Posterior cingulate gyrus (tissue), 11 donors: ENCODE data around the gene OR2G3.
A peak's percentile ranks its signal among the peaks of the same experiment; 100 is the strongest.

Experiments
- DNase-seq, 10 donors: peaks; one replicate each; pipeline versions ENCODE4 v3.0.0 to v3.0.0-alpha.2; 2020 to 2021; ENCODE audit warnings: mixed read lengths in 3 of 10
- intact Hi-C: fragments of 100-400 bp; cut with DNase I; formaldehyde crosslinking; loops from one replicate; pipeline ENCODE4 v1.15.1; 2023

Gene OR2G3

DNA sequence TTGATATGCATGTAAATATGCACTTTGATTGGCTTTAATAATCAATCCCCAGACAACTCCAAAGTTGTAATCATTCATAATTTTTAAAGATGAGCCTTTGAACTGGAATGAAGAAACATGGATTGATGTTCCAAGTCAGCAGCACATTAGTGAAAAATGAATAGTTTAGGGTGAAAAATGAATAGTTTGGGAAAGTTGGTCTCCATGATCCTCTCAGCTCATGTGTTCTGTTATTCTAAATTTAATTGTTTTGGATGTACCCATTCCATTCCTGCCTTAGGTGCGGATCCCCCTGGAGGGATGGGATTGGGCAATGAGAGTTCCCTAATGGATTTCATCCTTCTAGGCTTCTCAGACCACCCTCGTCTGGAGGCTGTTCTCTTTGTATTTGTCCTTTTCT, at the start of gene OR2G3:
Gene OR2G3, plus strand, starts transcription at position 301 of the 400 bp plus-strand sequence. Its CDS starts 0 bp downstream, at position 301.
- DNase-seq = no peak
- intact Hi-C loops = no loop called here

DNA sequence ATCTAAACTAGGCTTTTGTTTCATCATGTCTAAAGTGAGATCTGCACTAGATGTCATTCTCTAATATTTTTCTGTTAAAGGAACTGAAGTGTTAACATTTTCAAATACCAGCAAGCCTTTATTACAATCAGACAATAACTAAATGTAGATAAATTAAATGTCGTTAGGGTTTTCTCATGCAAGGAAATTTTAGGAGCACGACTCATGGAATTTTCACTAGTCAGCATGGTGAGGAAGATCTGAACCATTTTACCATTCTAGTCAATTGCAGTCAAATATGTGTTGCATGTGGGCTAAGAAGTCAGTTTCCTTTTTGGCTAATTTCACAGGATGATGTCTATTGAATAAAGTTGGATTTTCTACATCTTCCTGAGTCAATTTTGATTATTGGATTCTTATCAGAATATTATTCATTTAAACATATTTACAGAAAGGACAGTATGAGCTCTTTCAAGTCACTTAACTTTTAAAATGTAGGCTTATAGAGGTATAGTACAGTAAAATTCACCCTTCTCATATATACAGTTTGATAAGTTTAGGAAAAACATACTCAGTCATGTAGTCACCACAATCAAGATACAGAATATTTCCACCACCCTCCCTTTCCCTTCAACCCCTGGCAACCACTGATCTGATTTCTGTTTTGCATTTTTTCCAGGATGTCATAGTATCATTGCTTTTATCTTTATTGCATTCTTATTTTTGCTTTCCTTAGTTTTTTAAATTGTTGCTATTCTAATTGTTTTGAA, 47.3 kb upstream of the OR2G3 start:
- intact Hi-C loops = no loop called here
- DNase-seq = no peak

DNA sequence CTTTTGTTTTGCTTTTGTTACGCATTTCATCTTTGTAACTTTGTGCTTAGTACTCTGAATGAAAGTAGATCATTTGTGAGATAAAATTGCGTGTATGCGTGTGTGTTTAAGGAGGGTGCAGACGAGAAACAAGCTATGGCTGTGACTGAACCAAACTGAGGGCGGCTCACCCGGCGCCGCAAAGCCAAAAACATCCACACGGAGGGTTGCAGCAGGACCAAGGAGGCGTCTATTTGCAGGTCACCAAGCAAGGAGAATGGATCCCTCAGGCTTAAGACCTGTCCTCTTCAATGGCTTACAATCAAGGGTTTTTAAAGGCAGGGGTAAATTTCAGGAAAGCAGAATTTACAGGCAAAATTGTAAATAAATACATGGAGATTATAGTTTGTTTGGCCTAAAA, 43.7 kb upstream of the OR2G3 start:
- DNase-seq = no peak
- intact Hi-C loops = no loop called here

DNA sequence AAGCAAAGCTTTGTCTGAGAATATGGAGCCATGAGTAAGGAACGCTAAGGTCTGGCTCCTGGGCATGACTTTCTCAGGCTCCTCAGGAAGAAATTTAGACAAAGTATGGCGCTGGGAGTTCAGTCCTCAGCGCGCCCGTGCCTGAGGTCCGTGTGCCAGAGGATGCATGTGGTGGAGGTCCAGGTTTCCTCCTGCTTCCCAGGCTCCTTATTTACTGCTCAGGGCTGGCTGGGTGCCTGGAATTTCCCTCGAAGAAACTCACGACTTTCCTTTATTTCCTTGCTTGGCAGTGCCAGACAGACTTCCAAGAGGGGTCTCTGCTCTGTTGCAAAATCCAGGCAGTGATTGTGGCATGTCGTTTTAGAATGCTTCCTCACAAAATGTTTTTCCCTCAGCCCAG, 43.2 kb upstream of the OR2G3 start:
- no peak for DNase-seq
- intact Hi-C loops = no loop called here

DNA sequence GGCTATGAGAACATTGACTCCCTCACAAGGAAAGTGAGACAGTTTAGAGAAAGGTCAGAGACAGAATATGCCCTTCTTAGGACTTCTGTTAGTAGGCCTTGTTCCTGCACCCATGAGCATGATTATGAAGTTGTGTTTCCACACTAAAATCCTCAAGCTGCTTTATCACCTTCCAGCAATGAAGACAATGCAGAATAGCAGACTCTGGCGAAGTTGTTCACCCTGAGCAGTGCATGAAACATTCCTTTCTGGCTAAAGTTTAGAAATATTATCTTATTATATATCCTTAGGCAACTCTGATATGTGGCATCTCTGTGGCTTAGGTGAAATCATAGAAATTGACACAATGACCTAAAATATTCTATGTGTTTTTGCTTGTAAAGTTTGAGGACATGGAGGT, 31.1 kb upstream of the OR2G3 start:
- DNase-seq = no peak
- intact Hi-C loops = loop anchor here (10.0 kb wide), 1 partner anchor 199 kb away; no protein-coding TSS in a partner anchor

DNA sequence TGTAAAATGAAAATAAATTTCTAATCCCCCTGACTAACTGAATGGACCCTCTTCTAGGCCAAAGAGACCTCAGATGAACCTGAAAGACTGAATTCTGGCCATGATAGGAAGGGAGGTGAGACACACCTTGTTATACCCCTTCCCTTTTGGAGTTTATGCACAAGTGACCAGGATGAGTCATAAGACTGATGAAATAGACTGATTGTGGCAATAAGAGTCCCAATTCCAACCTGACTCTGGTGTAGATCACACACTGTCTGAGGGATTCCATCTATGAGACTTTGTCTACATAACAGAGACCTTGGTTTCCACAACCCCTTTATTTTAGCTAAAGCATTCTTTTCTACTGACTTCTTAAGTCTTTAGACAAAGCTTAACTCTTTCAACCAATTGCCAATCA, 30.7 kb upstream of the OR2G3 start:
- DNase-seq = no peak
- intact Hi-C loops = loop anchor here (10.0 kb wide), 1 partner anchor 200 kb away; no protein-coding TSS in a partner anchor

DNA sequence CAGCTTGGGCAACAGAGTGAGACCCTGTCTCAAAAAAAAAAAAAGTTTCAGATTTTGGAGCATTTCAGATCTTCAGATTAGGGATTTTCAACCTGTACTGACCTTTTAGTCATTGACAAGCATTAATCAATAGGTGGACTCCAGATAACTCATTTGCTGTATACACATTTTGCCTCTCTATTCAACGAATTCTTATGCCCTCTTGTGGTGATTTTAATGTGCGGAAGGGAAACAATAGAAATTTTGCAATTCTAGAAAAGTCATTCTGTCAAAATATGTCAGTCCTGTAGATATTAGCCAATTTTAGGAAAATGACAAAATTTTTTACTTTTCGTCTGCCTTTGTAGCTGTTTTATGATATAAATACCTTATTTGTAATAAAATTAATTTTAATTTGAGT, 28.9 kb upstream of the OR2G3 start:
- DNase-seq = no peak
- intact Hi-C loops = loop anchor here (10.0 kb wide), 1 partner anchor 202 kb away; no protein-coding TSS in a partner anchor

DNA sequence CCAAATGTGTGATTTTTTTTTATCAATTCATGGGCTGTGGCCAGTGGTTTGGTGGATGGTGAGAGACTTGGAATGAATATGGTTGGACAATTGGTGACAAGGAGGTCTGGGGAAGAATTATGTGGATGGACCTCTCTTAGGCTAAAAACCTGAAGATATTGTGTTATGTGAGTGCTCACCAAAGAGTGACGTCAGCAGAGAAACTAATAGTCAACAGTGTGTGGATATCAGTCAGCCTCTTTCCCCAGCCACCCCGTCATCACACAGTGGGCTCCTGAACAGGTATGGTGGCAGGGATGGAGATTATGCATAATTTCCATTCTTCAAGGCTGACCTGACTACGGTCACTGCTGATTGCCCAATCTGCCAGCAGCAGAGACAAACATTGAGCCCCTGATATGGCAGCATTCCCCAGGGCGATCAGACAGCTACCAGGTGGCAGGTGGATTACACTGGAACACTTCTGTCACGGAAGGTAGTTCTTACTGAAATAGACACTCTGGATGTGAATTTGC, 26.4 kb upstream of the OR2G3 start:
- intact Hi-C loops = loop anchor here (10.0 kb wide), 1 partner anchor 204 kb away; no protein-coding TSS in a partner anchor

DNA sequence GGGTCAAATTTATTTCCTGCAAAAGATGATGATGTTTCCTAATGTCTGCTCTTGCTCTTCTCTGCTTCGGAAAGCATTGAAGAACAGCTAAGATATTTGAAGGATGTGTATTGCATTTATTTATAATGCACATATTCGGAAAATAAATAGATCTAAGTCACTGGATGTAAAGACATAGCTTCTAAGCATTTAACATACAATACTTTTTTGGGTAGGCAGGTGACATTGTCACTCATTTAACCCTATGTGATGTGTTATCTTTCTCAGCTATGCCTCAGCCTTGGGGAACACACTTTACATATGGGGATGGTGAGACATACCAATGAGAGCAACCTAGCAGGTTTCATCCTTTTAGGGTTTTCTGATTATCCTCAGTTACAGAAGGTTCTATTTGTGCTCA, 17.3 kb upstream of the OR2G3 start, which contains the start of gene OR2G2:
Gene OR2G2, plus strand, starts transcription at position 301 of the 400 bp plus-strand sequence. Its CDS starts 0 bp downstream, at position 301.
- intact Hi-C loops = no loop called here
- DNase-seq = no peak

More for the DNA sequence above, 26.4 kb upstream of the OR2G3 start:
- no peak for DNase-seq

DNA sequence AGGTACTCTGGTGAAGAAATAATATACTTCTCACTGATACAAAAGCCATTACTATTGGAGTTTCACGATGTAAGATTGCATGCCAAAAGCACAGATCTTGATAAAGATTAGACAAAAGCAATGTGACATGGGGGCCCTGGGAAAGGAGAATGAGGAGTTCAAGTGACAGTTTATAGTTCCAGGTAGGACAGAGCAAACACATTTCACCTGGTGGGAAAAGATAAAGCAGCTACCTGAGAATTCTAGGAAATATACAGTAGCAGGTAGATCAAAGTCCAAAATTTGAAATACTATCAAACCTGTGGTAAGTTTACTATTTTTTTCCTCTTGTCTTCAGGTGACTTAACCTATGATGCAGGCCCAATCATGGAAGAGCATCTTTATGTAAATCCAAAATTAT, 8.0 kb downstream of the OR2G3 start:
- DNase-seq = no peak
- intact Hi-C loops = no loop called here

DNA sequence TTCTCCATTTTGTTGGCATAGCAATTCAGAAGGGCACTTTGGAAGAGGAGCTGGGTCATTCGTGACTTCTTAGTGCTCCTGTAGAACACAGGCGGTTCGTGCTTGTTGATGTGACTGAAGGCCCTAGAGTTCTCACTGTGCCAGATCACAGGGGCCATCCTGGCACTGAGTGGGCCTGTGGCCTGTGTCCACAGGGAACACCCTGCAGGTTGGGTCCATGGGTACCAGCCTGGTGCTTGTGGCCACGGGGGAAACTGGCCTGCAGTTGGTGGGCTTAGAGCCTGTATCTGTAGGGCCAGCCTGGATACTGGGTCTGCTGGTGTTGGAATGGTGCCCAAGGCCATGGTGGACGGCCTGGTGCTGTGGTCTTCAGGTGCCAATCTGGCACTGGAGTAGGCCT, 9.2 kb downstream of the OR2G3 start:
- DNase-seq = no peak
- intact Hi-C loops = no loop called here

DNA sequence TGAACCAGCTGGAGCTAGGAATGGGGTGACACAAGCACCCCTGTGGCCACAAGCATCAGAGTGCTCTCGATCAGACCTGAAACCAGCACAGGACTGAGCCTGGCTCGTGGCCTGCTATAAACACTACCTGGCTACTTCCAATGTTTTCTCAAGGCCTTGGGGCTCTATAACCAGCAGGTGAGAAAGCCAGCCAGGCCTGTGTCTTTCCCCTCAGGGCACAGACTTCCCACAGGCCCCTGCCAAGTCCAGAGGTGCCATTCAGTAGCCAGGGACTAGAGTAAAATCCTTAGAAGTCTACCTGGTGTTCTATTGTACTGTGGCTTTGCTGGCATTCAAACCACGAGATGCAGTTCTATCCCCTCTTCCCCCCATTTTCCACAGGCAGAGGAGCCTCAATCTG, 22.6 kb downstream of the OR2G3 start:
- no peak for DNase-seq
- intact Hi-C loops = no loop called here

DNA sequence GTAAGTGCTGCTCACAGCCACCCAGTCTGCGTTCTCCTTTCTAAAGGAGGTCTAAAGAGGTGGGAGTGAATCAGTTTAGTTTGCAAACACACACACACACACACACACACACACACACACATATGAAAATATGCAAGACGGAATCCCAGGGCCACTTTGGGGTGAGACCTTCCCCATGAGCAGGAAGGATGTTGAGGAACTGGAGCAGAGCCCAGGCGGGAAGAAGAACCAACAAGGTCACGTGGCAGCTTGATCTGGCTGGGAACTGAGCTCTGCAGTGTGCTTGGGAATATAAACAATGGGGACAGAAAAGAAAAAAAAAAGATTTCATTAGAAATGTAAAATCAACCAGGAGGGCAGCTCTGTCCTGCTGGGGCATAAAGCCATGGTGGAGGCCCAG, 32.6 kb downstream of the OR2G3 start:
- intact Hi-C loops = no loop called here
- DNase-seq = no peak

DNA sequence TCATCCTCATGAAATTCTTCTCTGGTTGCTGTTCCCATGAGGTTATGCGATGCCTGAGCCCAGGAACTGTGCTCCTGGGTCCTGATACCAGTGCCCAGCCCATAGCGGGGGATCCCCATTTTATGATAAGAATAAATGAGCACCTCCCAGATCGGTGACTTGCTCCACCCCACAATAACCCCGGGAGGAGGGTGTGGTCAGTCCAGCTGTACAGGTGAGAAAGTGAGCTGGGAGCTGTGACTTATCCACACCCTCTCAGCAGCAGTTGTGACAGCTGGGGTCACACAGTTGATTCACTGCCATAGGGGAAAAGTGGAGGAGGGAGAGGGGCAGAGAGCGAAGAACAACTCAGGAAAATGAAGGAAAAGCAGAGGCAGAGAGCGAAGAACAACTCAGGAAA, 33.4 kb downstream of the OR2G3 start:
- intact Hi-C loops = no loop called here
- no peak for DNase-seq

DNA sequence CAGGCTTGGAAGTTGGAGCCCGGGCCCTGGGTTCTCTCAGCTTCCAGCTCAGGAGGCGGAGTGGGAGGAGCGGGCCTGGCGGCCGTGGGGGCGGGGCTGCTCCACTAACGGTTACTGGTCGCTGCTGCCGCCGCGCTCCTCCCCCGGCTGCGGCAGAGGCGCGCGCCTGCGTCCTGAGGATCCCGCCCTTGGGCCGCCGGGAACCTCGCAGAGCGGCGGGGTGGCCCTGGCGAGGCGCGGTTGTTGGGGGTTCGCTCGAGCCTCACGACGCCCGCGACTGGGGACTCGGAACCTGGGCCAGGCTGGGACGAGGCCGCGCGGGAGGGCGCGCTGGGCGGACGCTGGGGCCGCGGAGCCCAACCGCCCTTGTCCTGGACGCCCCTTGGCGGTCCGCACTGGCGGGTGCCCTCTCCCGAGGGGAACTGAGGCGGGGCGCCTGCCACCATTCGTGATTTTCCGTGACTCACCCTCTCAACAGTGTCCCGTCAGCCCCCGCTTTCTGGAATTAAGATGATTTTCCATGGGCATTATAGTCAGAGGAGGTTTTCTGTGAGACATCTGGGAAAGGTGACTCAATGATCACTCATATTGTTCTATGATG, 34.1 kb downstream of the OR2G3 start:
- peak in 9 of 10 donors; percentile 23 to 96 (median 44) for DNase-seq
- intact Hi-C loops = no loop called here

DNA sequence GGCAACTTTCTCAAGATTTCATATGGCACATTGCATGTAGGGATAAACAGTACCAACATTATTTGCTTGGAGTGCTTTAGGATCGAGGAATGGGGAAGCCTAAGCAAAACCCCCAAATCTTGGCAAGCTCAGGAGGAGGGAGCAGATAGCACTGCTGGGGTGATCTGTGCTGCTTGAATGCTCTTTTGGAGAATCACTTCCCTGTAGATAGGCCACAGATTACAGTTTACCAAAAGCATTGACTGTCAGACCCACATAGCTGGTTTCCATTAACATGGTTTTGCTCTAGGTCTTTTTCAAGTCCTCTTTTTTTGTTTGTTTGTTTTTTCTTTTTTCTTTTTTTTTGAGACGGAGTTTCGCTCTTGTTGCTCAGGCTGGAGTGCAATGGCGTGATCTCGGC, 37.4 kb downstream of the OR2G3 start:
- intact Hi-C loops = no loop called here
- no peak for DNase-seq

DNA sequence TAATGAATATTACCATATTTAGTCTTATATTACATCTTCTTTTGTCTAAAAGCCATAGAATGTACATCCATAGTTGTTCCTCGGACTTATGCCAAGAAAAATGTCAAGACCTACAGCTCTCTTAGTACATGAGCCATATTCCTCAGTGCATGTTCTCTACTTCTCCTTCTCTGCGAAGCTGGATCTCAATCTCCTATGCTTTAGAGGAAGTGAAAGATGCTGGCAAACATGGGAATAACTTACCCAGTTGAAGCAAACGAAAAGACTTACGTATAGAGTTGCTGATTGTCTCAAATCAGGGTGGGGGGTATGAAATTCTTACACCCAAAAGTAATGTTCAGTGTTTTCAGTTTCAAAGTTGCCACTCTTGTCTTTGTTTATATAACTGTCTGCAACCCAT, 41.5 kb downstream of the OR2G3 start:
- intact Hi-C loops = no loop called here
- DNase-seq = no peak

DNA sequence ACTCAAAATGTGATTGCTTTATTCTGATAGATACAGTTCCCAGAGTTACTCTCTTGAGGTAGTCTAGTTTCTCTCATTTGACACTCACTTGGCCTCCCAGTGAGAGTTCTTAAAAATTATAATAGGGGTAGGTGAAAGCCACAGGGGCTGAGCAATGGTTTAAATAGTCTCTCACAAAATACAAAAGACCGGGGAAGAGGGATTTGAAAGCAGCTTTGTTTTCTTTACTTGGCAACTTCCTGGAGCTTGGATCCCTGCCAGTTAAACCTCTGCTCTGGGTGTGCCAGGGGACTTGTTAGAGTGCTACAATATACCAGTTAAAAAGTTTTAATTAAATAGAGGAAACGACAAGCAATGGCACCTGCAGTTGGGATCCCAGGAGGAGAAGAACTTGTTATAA, 42.5 kb downstream of the OR2G3 start:
- DNase-seq = no peak
- intact Hi-C loops = no loop called here

DNA sequence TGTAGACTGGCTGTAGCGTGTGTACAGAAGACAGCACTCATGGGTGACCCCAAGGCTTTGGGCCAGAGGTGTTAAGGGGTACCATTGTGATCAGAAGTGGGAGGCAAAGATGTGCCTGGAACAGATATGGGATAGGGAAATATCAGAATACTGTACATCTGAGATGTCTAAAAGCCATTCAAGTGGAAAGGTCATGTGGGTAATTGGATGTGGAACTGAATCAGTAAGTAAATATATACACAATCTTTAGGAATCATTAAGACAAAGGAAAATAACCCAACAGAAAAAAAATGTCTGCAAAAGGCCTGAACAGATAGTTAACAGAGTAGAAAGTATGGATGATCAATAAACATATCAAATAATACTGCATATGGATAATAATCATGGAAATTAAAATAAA, 47.7 kb downstream of the OR2G3 start:
- intact Hi-C loops = no loop called here
- DNase-seq = no peak
